ENCODE results near the gene CNOT4.
"Not testable (repeated sequence)": the region's sequence is repeated elsewhere in the genome, so short reads cannot be mapped to it uniquely, and the experiment has no call there.

The CNOT4 gene

DNA sequence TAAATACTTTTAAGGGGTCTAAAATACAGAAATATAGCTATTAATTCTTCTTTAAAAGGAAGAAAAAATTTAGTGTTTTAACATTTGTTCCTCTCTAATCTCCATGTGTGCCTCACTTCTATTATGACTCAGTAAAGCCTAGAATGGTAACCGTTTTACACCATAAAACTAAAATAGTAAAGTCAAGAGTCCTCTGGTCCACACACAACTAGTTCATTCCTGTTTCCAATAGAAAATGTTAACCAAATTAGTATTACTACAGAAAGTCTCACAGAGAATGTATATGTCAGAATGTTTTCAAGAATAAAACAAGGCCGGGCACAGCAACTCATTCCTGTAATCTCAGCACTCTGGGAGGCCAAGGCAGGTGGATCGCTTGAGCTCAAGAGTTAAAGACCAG is 55.8 kb downstream of the CNOT4 start:
- no peak for DNase-seq (ENCODE audit: low spot score)

DNA sequence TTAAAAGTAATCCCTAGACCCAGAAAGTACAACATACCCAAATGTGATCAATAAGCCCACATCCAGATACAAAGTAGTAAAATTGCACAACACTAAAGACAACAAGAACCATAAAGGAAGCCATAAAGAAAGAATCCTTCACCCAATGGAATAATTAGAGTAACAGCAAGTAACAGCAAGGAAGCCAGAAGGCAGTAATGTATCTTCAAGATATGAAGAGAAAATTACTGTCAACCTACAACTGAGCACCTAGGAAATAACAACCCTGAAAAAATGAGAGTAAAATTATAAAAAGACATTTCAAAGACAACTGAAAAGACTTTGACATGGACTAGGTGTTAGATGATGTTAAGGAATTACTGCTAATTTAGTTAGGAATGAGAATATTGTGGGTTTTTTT is 60.5 kb downstream of the CNOT4 start:
- no peak for DNase-seq (ENCODE audit: low spot score)

DNA sequence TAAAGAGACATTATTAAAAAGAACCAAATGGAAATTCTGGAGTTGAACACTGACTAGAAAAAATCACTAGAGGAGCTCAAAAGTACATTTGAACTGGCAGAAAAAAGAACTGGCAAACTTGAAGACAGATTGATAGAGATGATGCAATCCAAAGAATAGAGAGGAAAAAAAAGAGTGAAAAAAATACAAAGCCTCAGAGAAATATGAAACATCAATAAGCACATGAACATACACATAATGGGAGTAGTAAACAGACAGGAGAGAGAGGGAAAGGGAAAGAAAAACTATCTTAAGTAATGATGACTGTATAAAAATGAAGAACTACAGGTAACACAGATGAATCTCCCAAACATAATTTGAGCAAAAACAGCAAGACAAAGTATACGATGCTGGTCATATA is 61.1 kb downstream of the CNOT4 start:
- DNase-seq (ENCODE audit: low spot score) = no peak

DNA sequence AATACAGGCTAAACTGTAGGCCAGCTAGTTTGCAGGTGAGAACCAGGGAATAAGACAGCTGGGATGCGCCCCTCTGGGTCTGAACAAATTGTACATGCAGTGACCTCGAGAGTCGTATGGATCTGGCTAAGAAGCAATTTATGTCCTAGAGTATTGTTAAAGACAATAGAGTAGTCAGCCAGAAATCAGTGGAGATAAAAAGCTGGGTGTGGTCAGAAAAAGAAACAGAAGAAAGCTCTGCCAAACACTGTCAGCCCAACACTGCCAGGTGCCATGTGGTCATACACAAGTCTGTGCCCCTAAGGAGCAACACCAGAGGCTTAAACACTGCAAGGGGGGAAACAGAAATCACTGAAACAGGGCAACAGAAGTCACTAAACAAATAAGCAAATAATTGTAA is 62.2 kb downstream of the CNOT4 start:
- DNase-seq (ENCODE audit: low spot score) = no peak

DNA sequence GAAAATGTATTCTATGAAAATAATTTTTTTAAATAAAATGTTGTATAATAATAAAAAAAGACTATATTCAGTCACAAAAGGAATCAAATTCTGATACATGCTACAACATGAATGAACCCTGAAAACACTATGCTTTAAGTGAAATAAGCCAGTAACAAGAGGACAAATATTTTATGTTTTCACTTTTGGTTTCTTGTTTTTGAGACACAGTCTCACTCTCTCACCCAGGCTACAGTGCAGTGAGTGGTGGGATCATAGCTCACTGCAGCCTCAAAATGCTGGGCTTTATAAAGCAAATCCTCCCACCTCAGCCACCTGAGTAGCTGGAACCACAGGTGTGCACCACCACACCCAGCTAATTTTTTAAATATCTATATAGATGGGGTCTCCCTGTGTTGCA is 64.2 kb downstream of the CNOT4 start:
- DNase-seq (ENCODE audit: low spot score) = no peak

DNA sequence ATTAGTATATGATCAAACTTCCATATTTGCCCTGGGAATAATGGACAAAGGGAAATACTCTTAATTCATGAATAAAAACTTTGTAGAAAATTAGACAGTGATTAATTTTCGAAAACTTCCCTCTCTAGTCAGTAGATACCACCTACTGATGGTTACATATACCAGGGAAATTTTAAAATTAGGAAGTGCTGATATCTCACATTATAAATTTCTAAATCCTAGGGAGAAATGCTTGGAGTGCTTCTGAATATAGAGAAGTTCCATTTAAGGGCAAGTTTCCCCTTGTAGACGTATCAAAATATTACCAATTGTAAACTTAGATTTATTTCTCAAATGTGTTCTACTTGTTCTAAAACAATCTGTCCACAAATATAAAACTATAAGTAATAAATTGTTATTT is 64.6 kb downstream of the CNOT4 start:
- DNase-seq (ENCODE audit: low spot score) = not testable (repeated sequence)

DNA sequence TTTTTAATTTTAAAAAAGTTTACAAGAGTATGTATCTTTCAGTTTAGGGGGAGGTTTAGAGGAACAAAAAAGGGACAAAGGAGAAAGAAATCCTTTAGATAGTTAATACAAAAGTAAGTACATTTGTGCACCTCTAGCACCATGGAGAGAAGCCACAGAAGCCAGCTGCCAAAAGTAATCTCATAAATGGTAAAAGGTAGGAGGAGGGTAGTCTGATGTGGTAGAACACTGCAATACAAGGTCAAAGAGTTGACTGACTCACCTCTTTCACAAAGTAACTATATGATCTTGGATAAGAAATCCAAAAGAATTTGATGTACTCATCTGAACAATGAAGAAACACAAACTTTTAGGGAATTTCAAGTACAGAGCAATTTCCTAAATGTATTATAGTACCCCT is 68.1 kb downstream of the CNOT4 start:
- no peak for DNase-seq (ENCODE audit: low spot score)

DNA sequence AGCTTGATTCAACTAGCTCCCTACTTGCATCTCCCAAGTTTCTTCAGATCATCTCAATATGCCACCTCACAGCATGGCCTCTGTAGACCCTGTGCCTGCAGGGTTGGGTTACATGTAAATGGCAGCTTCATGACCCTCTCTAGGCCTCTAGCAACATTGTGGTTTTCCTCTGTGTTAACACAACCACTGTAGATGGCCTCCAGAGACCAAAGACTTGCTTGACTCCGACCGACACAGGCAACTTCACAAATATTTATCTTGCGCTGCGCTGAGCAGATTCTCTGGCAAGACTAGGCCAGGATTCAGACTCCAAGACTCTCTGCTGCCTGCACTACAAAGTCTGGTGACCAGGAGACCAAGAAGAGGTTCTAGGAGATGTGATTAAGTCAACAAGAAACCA is 75.9 kb downstream of the CNOT4 start:
- no peak for DNase-seq (ENCODE audit: low spot score)

DNA sequence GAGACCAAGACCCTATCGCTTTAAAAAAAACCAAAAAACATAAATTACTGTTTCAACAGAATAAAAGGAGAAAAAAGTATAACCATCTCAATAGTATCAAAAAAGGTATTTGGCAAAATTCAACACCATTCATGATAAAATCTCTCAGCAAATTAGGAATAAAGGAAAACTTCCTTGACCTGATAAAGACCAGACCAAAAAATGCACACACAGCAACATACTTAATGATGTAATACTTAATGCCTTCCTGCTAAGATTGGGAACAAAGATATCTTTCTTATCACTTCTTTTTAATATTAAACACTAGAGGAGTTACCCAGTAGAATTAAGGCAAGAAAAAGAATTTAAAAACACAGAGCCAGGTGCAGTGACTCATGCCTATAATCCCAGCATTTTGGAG is 79.3 kb downstream of the CNOT4 start:
- DNase-seq (ENCODE audit: low spot score) = no peak

DNA sequence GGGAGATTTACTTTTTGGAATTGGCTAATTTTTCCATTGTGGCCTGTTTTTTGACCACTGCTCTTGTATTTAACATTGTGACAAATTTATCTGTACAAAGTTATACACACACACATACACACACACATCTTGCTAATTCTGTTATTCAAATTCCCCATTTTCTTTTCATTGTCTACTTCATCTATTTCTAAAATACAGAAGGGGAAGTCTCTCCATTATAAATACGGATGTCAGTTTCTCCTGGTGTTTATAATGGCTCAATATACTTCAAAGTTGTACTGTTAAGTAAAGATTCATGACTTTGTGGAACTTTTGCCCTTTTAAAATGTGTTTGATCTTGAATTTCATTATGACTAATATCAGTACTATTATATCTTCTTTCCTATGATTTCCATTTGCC is 81.0 kb downstream of the CNOT4 start:
- no peak for DNase-seq (ENCODE audit: low spot score)

DNA sequence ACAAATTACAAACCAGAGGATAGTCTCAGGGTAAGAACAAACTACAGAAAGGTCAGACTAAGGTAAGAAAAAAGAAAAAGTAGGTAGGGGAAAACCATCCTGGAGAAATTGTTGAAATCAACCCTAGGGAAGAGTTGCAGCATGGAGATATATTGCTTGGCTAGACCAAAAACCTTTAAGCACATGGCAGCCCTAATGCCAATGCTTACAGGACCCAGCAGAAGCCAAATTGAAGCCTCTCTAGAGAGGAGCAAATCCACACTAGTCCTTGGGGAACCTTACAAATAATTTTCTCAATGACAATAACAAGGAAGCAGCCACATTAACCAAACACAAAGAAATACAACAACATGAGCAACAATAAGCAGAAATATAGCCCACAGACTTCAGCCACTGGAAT is 81.9 kb downstream of the CNOT4 start:
- peak; percentile 39 for DNase-seq (ENCODE audit: low spot score)

DNA sequence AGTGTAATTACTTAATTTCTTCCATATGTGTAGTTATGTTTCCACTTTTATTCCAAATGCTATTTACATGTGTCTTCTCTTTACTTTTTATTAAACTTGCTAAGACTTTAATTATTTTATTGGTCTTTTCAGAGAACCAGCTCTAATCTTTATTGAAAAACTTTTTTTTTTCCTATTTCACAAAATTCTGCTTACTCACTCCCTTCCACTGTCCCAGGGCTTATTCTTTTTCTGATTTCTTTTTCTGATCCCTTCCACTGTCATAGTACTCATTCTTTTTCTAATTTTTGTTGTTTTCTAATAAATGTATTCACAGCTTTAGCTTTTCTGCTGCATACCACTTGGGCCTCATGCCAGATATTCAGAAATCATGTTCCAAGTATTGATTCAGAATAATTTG is 82.7 kb downstream of the CNOT4 start:
- no peak for DNase-seq (ENCODE audit: low spot score)

DNA sequence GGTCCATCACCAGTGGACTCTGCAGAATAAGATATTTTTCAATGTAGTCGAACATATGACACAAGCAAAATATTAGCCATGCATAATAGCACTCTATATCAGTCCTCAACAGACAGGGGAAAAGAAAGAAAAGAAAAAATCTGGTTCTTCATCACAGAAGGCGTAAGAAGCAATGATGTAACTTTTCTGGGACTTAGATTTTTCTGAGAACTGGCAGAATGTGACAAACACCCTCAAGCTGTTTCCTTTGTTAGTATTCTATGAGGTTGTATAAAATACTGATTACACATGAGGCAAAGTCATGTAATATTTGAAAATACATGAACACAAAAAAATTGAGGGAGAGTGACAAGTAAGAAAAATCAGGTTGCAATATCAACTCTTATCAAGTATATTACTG is 84.9 kb downstream of the CNOT4 start:
- no peak for DNase-seq (ENCODE audit: low spot score)

DNA sequence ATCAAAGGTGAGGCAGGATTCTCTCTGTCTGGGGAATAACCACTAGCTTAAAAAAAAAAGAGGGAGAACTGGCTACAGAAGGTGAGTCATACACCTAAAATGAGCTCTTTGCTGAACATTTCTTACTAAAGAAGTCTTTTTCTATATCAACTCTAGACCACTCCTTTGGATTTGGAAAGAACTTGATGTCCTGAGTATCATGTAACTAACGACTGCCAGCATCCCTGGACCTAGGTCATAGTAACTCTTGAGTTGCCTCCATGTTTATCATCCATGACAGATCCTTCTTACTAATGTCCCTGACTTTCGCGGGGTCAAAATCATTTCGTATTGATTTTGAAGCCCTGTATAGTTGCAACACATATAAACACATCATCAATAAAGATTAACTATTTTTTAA is 89.1 kb downstream of the CNOT4 start:
- no peak for DNase-seq (ENCODE audit: low spot score)

DNA sequence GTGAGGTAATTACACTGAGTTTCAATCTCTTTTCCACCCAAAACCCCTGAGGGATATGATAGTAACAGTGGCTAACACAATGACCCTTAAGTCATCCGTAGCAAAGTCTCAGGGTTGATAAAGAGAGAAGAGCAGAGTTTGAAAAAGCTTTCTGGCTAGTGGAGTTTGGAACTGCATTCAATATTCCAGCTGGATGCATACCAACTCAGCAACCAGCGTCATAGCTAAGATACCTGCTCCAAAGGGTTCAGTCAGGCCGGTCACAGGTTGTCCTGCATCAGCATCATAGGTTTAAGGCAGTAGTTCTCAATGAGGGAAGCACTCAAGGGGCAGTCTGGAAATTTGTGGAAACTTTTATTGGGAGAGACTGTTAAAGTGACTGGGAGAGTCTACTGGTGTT is 93.5 kb downstream of the CNOT4 start:
- DNase-seq (ENCODE audit: low spot score) = no peak

DNA sequence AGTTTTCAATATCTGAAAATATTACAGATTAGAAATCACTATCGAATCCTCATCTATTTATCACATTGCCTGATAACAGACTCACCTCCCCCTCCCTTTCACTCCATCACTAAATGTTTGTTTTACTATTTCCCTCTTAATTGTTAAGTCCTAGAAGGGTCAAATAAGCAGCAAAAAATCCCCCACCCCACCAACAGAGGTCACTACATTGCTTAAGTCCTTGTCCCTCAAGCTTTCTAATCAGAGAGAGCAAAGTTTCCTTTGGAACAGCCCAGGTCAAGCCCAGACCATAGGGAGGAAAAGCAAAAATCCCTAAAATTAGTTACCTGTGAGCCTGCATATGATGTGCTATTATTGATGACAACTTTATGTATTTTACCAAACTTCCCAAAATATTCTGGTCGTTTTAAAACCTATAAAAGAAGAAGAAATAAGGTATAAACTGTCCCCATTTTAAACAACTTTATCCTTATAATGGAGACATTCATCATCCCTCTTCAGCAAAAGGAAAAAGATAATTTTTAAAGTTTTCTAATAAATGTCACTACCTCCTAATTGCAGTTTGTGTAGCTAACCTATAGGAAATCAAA is 95.0 kb downstream of the CNOT4 start:
- DNase-seq (ENCODE audit: low spot score) = peak; percentile 41

DNA sequence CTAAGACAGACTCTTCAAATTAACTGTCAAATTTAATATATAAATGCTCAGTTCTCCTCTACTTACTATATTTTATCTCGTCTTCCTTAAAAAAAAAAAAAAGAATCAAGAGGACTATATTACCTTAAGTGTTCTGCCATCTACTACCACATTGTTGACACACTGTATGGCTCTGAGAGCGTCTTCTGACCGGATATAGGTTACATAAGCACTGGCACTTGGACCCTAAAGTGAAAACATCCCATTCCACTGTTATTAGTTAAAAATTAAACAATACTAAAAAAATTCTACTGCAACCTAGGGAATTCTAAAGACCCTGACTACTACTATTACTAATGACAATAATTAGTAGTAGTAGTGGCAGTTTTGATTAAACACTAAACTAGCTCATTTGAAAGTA is 95.7 kb downstream of the CNOT4 start:
- DNase-seq (ENCODE audit: low spot score) = no peak

DNA sequence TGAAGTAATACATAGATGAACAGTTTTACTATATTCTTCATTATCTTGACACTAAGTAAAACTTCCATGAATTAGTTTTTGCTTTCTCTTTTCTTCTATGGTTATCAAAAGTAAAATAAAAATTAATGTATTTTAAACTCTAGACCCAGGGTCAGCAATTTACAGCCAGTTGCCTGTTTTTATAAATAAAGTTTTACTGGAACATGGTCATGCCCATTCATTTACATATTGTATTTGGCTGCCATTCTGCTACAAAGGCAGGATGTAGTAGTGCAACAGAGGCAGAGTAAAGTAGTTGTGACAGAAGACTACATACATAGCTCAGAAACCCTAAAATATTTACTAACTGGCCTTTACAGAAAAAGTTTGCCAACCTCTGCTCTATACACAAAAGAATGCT is 98.8 kb downstream of the CNOT4 start:
- no peak for DNase-seq (ENCODE audit: low spot score)

DNA sequence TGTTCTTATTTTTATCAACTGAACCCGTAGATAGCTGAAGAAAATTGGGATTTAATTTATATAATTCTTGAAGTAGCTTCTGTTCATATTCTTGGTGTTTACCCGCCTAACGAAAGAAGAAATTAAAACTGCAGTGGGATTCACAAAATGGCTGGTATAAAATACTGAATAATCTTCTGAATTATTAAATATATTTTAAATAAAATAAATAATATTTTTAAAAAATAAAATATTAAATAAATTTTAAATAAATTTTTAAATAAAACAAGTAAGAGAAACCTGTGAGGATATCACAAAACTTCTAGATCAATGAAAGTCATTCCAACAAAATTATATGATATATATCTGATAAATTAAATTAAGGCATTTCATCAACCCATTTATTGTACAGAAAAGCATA is 99.4 kb downstream of the CNOT4 start:
- no peak for DNase-seq (ENCODE audit: low spot score)

DNA sequence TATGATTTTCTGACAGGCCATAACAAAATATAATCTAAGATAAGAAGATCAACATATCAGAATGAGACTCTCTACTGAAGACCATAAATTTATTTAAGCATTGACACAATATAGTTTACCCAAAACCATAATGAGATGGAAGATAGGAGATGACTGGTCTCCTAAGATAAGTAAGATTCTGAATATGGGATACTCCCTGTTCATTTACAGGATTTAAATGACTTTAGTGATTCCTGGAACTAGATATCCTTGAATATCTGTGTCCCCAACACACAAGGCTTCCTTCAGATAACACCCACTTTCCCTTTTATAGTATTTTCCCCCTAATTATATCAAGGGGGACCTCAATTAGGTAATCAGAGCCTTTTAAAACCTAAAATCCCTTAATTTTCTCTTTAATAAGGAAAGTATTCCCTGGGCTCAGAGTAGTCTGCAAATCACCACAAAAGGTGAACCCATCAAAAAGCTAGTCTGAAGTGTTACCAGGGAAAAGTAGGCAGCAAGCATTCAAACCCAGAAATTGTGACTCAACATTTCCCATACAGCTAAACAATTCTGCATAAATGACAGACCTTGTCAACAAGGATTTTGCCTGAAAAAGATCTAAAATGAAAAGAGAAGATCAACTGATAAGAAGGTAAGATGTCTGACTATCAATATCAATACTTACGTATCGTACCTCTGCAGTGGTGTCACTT is 99.9 kb downstream of the CNOT4 start:
- no peak for DNase-seq (ENCODE audit: low spot score)

DNA sequence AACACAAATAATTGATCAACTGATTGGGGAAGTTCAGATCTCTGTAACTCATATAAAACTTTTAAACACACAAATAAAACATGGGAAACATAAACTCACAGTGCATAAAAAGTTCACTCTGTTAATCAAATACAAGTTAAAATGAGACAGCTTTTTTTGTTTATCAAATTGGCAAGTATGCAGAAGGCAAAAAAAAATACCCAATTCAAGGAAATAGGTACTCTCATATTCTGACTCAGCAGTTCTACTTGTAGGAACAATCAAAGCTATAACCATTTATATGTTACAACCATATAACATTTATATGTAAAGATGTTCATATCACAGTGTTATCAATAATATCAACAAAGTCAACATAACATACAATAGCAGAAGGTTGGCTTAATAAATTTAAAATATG is 102.0 kb downstream of the CNOT4 start:
- DNase-seq (ENCODE audit: low spot score) = no peak

DNA sequence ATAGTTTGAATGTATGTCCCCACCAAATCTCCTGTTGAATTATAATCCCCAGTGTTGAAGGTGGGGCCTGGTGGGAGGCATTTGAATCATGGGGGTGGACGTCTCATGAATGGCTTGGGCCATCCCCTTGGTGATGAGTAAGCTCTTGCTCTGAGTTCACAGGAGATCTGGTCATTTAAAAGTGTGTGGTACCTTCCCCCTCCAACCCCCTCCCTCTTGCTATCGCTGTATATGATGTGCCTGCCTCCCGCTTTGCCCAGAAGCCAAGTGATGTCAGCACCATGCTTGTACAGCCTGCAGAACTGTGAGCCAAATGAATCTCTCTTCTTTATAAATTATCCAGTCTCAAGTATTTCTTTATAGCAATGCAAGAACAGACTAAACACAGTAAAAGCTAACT is 103.0 kb downstream of the CNOT4 start:
- DNase-seq (ENCODE audit: low spot score) = no peak

DNA sequence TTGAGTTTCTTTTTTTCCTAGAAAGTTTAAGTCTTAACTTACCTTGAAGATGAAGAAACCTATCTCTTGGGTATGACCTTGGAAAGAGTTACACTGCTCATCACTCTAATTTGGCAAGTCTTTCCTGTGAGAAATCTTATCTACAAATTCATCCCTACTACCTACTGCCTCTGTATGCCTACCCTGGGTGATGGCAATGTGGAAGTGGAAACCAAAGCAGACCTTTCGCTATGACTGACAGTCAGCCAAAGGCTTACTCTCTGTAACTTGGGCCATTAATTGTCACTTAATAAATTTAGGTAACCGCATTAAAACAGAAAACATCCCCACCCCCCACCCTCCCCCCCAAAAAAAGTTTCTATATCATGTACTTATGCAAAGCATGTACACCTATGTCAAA is 103.9 kb downstream of the CNOT4 start:
- no peak for DNase-seq (ENCODE audit: low spot score)

DNA sequence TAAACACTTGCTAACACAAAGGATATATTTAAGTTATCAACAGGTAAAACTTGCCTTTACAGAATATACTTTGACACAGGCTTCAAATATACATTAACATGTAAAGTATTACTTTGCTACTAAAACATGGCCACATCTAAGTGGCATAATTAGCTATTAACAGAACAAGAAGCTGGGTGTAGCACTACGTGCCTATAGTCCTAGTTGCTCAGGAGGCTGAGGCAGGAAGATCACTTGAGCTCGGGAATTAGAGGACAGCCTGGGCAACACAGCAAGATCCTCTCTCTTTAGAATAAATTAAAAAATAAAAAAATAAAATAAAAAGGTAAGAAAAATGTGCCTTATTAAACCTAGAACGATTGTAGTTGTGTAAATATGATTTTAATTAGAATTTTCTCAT is 106.6 kb downstream of the CNOT4 start:
- no peak for DNase-seq (ENCODE audit: low spot score)

Measured in D341Med (cell line).